Neural progenitor cell (in vitro differentiated cells): ENCODE results near the gene RBP5.

Experiments used
- EZH2phosphoT487 ChIP-seq: fragments of 200-600 bp; sonication (generic); IDR thresholded peaks from 2 replicates; pipeline ENCODE4 v1.6.1; 2017; ENCODE audit warnings: antibody characterized with exemption
- TF ChIP-seq, protein P1 (sequence below): fragments of 200-600 bp; sonication (generic); IDR thresholded peaks from 2 replicates; pipeline ENCODE4 v1.5.1; 2017; ENCODE audit warnings: antibody characterized with exemption, mild to moderate bottlenecking

DNA sequence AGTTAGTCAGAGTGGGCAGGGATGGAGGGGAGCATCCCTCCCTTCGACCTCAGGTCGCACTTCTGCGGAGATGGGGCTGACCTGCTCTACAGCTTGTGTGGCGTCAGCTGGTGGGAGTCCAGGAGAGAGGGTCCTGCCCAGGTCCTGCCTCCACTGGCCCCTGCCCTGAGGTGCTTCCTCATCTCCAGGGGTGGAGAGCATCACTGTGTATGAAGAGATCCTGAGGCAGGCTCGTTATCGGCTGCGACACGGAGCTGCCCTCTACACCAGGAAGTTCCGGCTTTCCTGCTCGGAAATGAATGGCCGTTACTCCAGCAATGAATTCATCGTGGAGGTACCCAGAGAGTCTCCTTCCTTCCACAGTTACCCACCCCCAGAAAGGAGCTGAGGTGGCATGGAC lies 21.7 kb upstream of the RBP5 start:
- TF ChIP-seq, protein P1, sequence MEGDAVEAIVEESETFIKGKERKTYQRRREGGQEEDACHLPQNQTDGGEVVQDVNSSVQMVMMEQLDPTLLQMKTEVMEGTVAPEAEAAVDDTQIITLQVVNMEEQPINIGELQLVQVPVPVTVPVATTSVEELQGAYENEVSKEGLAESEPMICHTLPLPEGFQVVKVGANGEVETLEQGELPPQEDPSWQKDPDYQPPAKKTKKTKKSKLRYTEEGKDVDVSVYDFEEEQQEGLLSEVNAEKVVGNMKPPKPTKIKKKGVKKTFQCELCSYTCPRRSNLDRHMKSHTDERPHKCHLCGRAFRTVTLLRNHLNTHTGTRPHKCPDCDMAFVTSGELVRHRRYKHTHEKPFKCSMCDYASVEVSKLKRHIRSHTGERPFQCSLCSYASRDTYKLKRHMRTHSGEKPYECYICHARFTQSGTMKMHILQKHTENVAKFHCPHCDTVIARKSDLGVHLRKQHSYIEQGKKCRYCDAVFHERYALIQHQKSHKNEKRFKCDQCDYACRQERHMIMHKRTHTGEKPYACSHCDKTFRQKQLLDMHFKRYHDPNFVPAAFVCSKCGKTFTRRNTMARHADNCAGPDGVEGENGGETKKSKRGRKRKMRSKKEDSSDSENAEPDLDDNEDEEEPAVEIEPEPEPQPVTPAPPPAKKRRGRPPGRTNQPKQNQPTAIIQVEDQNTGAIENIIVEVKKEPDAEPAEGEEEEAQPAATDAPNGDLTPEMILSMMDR: no peak
- no peak for TF ChIP-seq EZH2phosphoT487
